MG63 (cell line): ENCODE results near the gene LENG8. TPM values are rescaled to one million over a fixed set of nuclear protein-coding genes. Genes with fewer than 3 reads are reported as not detected.

Experiments
- DNase-seq: peaks from one replicate; pipeline ENCODE4 v3.0.0-alpha.2; 2020
- H3K27me3 ChIP-seq: fragments of 250-450 bp; sonication (Bioruptor Pico); 2 replicates; pipeline ENCODE4 v1.5.1; 2020; ENCODE audit warnings: mild to moderate bottlenecking, moderate library complexity
- H3K36me3 ChIP-seq: fragments of 250-450 bp; sonication (Bioruptor Pico); 2 replicates; pipeline ENCODE4 v1.5.1; 2020; ENCODE audit warnings: mild to moderate bottlenecking, moderate library complexity
- H3K4me3 ChIP-seq: fragments of 250-450 bp; sonication (Bioruptor Pico); 2 replicates; pipeline ENCODE4 v1.5.1; 2020; ENCODE audit warnings: mild to moderate bottlenecking, moderate library complexity
- H3K9me3 ChIP-seq: fragments of 250-450 bp; sonication (Bioruptor Pico); 2 replicates; pipeline ENCODE4 v1.5.1; 2020; ENCODE audit warnings: mild to moderate bottlenecking, moderate library complexity
- total RNA-seq: library from RNA; depleted of rRNA; stranded (reverse); fragments of >200 nt; shearing (Covaris generic); gene quantifications from 2 replicates; pipeline ENCODE4 v1.2.3, GENCODE V29; 2014; ENCODE audit warnings: low replicate concordance; rRNA removed

LENG8 gene
- 5.2 and 6.6 TPM in 2 replicates for total RNA-seq

GRCh38 chr19:54448774-54449700 lies at the start of gene LENG8:
TSS of gene LENG8 (plus strand) at chr19:54449199. CDS start at chr19:54451345, 2,146 bp downstream.
- peaks cover 72% of the 10 kb centered on the region for H3K36me3 ChIP-seq
- H3K9me3 ChIP-seq, result no peaks in the 10 kb centered on the region
- H3K4me3 ChIP-seq, result peak within 1 kb of the TSS; percentile 82
- DNase-seq, result peak; percentile 96
- no peaks in the 10 kb centered on the region for H3K27me3 ChIP-seq

DNA sequence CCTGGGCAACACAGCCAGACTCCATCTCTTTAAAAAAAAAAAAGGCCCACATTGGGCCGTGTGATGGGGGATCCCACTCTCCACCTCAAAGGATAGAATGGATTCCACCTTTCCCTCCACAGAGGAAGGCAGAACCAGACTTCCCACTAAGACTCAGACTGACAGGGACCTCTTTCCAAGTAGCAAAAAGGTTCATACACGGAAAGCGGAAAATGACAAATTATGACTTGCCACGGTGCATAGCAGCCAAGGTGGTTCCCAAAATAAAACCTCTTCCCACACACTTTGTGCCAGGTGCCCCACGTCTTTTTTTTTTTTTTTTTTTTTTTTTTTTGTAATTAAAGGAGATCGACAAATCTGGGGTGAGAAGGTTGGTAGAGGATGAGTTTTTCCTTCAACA lies 48.1 kb upstream of the LENG8 start:
- H3K9me3 ChIP-seq, result no peaks in the 10 kb centered on the region
- peaks cover 2% of the 10 kb centered on the region; the same call in 1 of the 2 replicates for H3K27me3 ChIP-seq
- DNase-seq, result no peak
- H3K4me3 ChIP-seq, result no peak overlapping the region
- H3K36me3 ChIP-seq, result no peaks in the 10 kb centered on the region

DNA sequence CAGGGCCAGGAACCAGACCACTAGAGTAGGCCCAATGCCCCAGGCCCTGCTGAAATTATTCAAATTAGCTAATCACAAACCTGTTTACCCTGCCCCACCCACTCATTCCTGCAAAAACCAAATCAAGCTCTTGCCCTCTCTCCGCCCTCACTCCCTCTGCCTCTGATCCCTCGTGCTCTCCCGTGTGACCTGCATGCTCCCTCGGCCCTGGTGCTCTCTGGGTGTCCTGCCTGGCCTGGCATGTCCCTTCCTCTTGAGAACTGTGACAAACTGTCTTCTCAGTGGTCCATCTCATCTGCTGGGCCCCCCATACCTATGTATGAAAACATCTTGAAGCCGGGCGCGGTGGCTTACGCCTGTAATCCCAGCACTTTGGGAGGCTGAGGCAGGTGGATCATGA lies 45.9 kb upstream of the LENG8 start:
- Histone ChIP-seq H3K4me3 (no peak overlapping the region), H3K27me3 (no peaks in the 10 kb centered on the region; the same call in 1 of the 2 replicates), H3K36me3 (no peaks in the 10 kb centered on the region), H3K9me3 (0 out of 2 replicates have a peak, but pooled peaks cover 2% of the 10 kb centered on the region)
- DNase-seq, result no peak

DNA sequence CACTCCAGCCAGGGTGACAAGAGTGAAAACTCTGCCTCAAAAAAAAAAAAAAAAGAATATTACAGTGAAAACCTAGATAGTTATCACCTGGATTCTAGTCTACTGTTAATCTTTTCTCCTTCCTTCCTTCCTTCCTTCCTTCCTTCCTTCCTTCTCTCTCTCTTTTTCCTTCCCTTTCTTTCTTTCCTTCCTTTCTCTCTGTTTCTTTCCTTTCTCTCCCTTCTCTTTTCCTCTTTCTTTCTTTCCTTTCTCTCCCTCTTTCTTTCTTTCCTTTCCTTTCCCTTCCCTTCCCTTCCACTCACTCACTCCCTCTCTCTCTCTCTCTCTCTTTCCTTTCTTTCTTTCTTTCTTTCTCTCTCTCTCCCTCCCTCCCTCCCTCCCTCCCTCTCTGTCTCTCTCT lies 43.4 kb upstream of the LENG8 start:
- Histone ChIP-seq H3K27me3 (peaks cover 13% of the 10 kb centered on the region), H3K9me3 (0 out of 2 replicates have a peak, but pooled peaks cover 2% of the 10 kb centered on the region), H3K36me3 (no peaks in the 10 kb centered on the region), H3K4me3 (no peak overlapping the region)
- DNase-seq, result no peak

- Histone ChIP-seq H3K36me3 (no peaks in the 10 kb centered on the region), H3K27me3 (peaks cover 16% of the 10 kb centered on the region)
Observed at GRCh38 chr19:54407780-54408179, 41.2 kb upstream of the LENG8 start.

DNA sequence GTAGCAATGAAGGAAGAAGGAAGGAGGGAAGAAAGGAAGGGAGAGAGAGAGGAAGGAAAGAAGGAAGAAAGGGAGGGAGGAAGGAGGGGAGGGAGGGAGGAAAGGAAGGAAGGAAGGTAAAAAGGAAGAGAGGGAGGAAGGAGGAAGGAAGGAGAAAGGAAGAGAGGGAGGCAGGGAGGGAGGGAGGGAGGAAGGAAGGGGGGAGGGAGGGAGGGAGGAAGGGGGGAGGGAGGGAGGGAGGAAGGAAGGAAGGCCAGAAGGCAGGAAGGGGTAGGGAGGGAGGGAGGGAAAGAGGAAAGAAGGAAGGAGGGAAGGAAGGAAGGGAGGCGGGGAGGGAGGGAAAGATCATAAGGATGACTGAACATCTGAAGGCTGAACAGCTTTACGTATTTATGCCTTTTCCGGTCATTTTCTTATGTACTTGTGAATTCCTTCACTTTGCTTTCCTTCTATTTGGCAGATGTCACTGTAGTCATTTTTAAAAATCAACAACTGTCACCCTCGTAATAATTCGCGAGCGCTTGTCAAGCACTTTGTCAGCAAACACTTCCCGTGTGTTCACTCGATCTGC lies 40.5 kb upstream of the LENG8 start:
- H3K36me3 ChIP-seq, result no peaks in the 10 kb centered on the region
- H3K9me3 ChIP-seq, result 0 out of 2 replicates have a peak, but pooled peaks cover 2% of the 10 kb centered on the region
- H3K27me3 ChIP-seq, result peaks cover 16% of the 10 kb centered on the region
- no peak for DNase-seq
- H3K4me3 ChIP-seq, result no peak overlapping the region

More at GRCh38 chr19:54407780-54408179, 41.2 kb upstream of the LENG8 start:
- DNase-seq, result no peak
- Histone ChIP-seq H3K4me3 (no peak overlapping the region), H3K9me3 (0 out of 2 replicates have a peak, but pooled peaks cover 2% of the 10 kb centered on the region)

- Histone ChIP-seq H3K9me3 (0 out of 2 replicates have a peak, but pooled peaks cover 2% of the 10 kb centered on the region), H3K27me3 (peaks cover 32% of the 10 kb centered on the region), H3K4me3 (no peak overlapping the region), H3K36me3 (no peaks in the 10 kb centered on the region)
- DNase-seq, result no peak
Observed at GRCh38 chr19:54411033-54411432, 38.0 kb upstream of the LENG8 start.

- Histone ChIP-seq H3K27me3 (peaks cover 49% of the 10 kb centered on the region), H3K9me3 (0 out of 2 replicates have a peak, but pooled peaks cover under 1% of the 10 kb centered on the region), H3K4me3 (no peak overlapping the region), H3K36me3 (no peaks in the 10 kb centered on the region)
- no peak for DNase-seq
Observed at GRCh38 chr19:54412877-54413276, 36.1 kb upstream of the LENG8 start.

GRCh38 chr19:54414156-54414555 lies 34.8 kb upstream of the LENG8 start:
- no peak for DNase-seq
- Histone ChIP-seq H3K4me3 (no peak overlapping the region), H3K27me3 (peaks cover 46% of the 10 kb centered on the region), H3K36me3 (no peaks in the 10 kb centered on the region), H3K9me3 (no peaks in the 10 kb centered on the region)

DNA sequence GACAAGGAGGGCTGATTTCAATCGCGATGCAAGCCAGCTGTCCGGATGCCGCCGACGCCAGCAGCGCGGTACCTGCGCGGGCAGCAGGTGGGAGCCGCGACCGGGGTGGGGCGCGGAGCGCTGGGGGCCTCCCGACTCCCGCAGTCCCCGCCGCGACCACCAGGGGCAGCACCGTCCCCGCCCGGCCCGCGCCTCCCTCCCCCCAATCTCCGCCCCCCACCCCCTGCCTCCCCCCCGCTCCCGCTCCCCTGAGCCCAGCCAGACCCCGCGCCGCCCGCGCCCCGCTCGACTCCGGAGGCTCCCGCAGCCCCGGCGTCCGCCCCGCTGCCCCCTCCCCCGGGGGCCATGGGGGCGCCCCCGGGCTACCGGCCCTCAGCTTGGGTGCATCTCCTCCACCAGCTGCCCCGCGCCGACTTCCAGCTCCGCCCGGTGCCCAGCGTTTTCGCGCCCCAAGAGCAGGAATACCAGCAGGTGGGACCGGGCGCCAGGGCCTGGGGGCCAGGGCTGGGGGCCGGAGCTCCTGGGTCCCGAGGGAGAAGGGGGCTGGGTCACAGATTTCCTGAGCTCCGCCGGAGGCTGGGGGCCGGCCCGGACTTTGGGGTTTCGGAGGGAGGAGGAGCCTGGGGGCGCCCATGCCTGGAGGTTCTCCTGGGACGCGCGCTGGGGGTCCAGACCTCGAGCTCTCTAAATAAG lies 33.6 kb upstream of the LENG8 start, which contains the start of gene TTYH1:
TSS of gene TTYH1 (plus strand) at position 257 of the 693 bp plus-strand sequence. CDS start at position 346, 89 bp downstream.
- H3K9me3 ChIP-seq, result no peaks in the 10 kb centered on the region
- peaks cover 39% of the 10 kb centered on the region for H3K27me3 ChIP-seq
- H3K4me3 ChIP-seq, result no peak within 1 kb of the TSS
- H3K36me3 ChIP-seq, result no peaks in the 10 kb centered on the region
- DNase-seq, result no peak

- Histone ChIP-seq H3K27me3 (peaks cover 34% of the 10 kb centered on the region), H3K4me3 (no peak overlapping the region), H3K36me3 (no peaks in the 10 kb centered on the region), H3K9me3 (no peaks in the 10 kb centered on the region)
- DNase-seq, result no peak
Observed at GRCh38 chr19:54415901-54416673, 32.9 kb upstream of the LENG8 start.

- Histone ChIP-seq H3K27me3 (peaks cover 33% of the 10 kb centered on the region), H3K4me3 (no peak overlapping the region), H3K9me3 (no peaks in the 10 kb centered on the region), H3K36me3 (no peaks in the 10 kb centered on the region)
- no peak for DNase-seq
Observed at GRCh38 chr19:54416695-54417491, 32.1 kb upstream of the LENG8 start.

- no peak for DNase-seq
- H3K27me3 ChIP-seq, result peaks cover 33% of the 10 kb centered on the region
Observed at GRCh38 chr19:54418030-54418929, 30.7 kb upstream of the LENG8 start.

GRCh38 chr19:54418930-54419800 lies 29.8 kb upstream of the LENG8 start:
- no peaks in the 10 kb centered on the region for H3K9me3 ChIP-seq
- no peak overlapping the region for H3K4me3 ChIP-seq
- DNase-seq, result no peak
- H3K27me3 ChIP-seq, result peaks cover 33% of the 10 kb centered on the region
- H3K36me3 ChIP-seq, result no peaks in the 10 kb centered on the region

More at GRCh38 chr19:54418030-54418929, 30.7 kb upstream of the LENG8 start:
- Histone ChIP-seq H3K36me3 (no peaks in the 10 kb centered on the region), H3K4me3 (no peak overlapping the region), H3K9me3 (no peaks in the 10 kb centered on the region)
